K562 (cell line): ENCODE measurements around the gene CISTR. TPM values are rescaled to one million over a fixed set of nuclear protein-coding genes. Genes with fewer than 3 reads are reported as not detected.
A peak's percentile ranks its signal among the peaks of the same experiment; 100 is the strongest.

Source experiments
- CCNT2 ChIP-seq: IDR thresholded peaks from 2 replicates; pipeline ENCODE4 v1.6.1; 2011; ENCODE audit warnings: borderline replicate concordance, low read depth, mild to moderate bottlenecking, moderate library complexity, mixed read lengths, low read length; ENCODE audit not compliant: insufficient read length; ENCODE audit errors: extremely low read depth
- CREM ChIP-seq: IDR thresholded peaks from 2 replicates; pipeline ENCODE4 v1.6.1; 2014; ENCODE audit warnings: antibody characterized with exemption, low read depth
- KAT7 ChIP-seq: sonication (generic); formaldehyde crosslinking; IDR thresholded peaks from 2 replicates; pipeline ENCODE4 v1.8.0; 2022; ENCODE audit warnings: missing genetic modification reagents, mild to moderate bottlenecking, borderline replicate concordance
- NR1H2 ChIP-seq: sonication (generic); formaldehyde crosslinking; IDR thresholded peaks from 2 replicates; pipeline ENCODE4 v1.4.0; 2020; ENCODE audit warnings: mild to moderate bottlenecking, missing genetic modification reagents
- PHF8 ChIP-seq: fragments of 200-600 bp; sonication (generic); IDR thresholded peaks from 2 replicates; pipeline ENCODE4 v1.6.1; 2012; ENCODE audit warnings: mixed run types, mild to moderate bottlenecking, inconsistent platforms, low read length, moderate library complexity, borderline replicate concordance
- PYGO2 ChIP-seq: fragments of 450-650 bp; IDR thresholded peaks from 2 replicates; pipeline ENCODE4 v1.6.1; 2016; ENCODE audit warnings: mild to moderate bottlenecking, missing genetic modification characterization, moderate library complexity, missing compliant biosample characterization
- SETDB1 ChIP-seq: IDR thresholded peaks from one replicate; pipeline ENCODE4 v1.6.1; 2012; ENCODE audit warnings: low read length, control low read depth, inconsistent platforms
- SIN3A ChIP-seq, 2 experiments: fragments of 150-350 bp in 1 of 2; IDR thresholded peaks; 2 replicates each; pipeline ENCODE4 v1.6.1; 2011 to 2016; ENCODE audit warnings: borderline replicate concordance in 2 of 2, low read depth in 2 of 2, low read length in 2 of 2, mild to moderate bottlenecking in 2 of 2, moderate library complexity in 2 of 2; ENCODE audit not compliant: control insufficient read depth in 1 of 2
- ZFPM2 ChIP-seq: fragments of 250-450 bp; sonication (Bioruptor Pico); IDR thresholded peaks from 2 replicates; pipeline ENCODE4 v1.5.1; 2022; ENCODE audit warnings: mild to moderate bottlenecking
- ZNF12 ChIP-seq: sonication (generic); formaldehyde crosslinking; IDR thresholded peaks from 2 replicates; pipeline ENCODE4 v1.4.0; 2020; ENCODE audit warnings: mild to moderate bottlenecking, missing genetic modification reagents
- ZNF584 ChIP-seq: fragments of 200-800 bp; sonication (Bioruptor generic); IDR thresholded peaks from 2 replicates; pipeline ENCODE4 v1.6.1; 2016; ENCODE audit warnings: low read depth, mild to moderate bottlenecking, missing genetic modification characterization, missing compliant biosample characterization
- ZNF830 ChIP-seq: fragments of 250-450 bp; sonication (Bioruptor Pico); IDR thresholded peaks from 2 replicates; pipeline ENCODE4 v1.5.0; 2021; ENCODE audit warnings: mild to moderate bottlenecking
- polyA plus RNA-seq, 8 experiments: library from polyadenylated mRNA; depleted of rRNA in 4 of 8; stranded (reverse) in 5 of 8; unstranded in 3 of 8; fragments of >200 nt; fragmentation: Nextera tagmentation in 2 of 8; fragmentation: Illumina TruSeq in 1 of 8; extraction: Ambion mirVana in 2 of 8; extraction: Trizol in 1 of 8; gene quantifications; 2 replicates each; pipeline versions ENCODE4 v1.2.1 to v1.2.3, GENCODE V29; 2011 to 2014; ENCODE audit warnings: inconsistent platforms in 1 of 8, missing spikeins in 1 of 8
- total RNA-seq, 7 experiments: library from RNA; depleted of rRNA in 6 of 7; stranded (reverse); fragments of >200 nt in 6 of 7; fragmentation: Illumina TruSeq in 2 of 7; extraction: Trizol in 2 of 7; gene quantifications; 2 replicates each; pipeline versions ENCODE4 v1.2.1 to v1.2.3, GENCODE V29; 2011 to 2021; ENCODE audit warnings: low replicate concordance in 1 of 7
- TF ChIP-seq, protein P1 (sequence below): fragments of 250-450 bp; sonication (Bioruptor Pico); IDR thresholded peaks from 2 replicates; pipeline ENCODE4 v1.8.0; 2022; ENCODE audit warnings: moderate library complexity, mild to moderate bottlenecking, inconsistent platforms
- TF ChIP-seq, protein P2 (sequence below): sonication (generic); IDR thresholded peaks from 2 replicates; pipeline ENCODE4 v1.6.1; 2016
- TF ChIP-seq, protein P3 (sequence below), 2 experiments: IDR thresholded peaks in 1 of 2; conservative IDR thresholded peaks in 1 of 2; 2 replicates each; pipeline ENCODE4 v1.6.1; 2016; ENCODE audit warnings: low read depth in 2 of 2, mild to moderate bottlenecking in 1 of 2, missing compliant biosample characterization in 1 of 2, missing genetic modification characterization in 1 of 2, moderate library complexity in 1 of 2
- TF ChIP-seq, protein P4 (sequence below): fragments of 250-450 bp; sonication (Bioruptor Pico); IDR thresholded peaks from 2 replicates; pipeline ENCODE4 v1.8.0; 2021; ENCODE audit warnings: mild to moderate bottlenecking, moderate library complexity

CISTR gene
- total and polyA plus RNA-seq, 9 of the 15 experiments (the other 6 are each of a cell fraction or from before 2014, with no cell fraction given): not detected

DNA sequence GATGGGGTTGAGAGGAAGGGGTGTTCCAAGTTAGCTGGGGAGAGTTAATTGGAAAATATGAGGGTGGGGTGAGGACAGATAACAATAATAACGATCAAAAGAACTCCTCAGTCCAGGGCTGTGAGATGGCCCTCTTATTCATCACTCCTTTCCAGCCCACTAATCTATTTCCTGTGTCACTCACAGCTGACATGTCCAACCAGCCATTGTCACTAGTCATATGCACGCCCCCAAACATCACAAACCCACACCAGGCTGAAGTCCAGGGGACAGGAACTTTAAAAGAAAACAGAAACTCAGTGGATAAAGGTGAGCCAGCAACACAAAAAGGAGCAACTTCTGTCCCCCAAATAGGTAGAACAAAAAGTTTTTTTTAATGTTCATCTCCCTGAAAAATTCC, 25.4 kb downstream of the CISTR start (continued):
- no peak for TF ChIP-seq NR1H2
- TF ChIP-seq, protein P1, sequence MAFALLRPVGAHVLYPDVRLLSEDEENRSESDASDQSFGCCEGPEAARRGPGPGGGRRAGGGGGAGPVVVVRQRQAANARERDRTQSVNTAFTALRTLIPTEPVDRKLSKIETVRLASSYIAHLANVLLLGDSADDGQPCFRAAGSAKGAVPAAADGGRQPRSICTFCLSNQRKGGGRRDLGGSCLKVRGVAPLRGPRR (CRISPR knock-in tag): no peak
- TF ChIP-seq, protein P2, sequence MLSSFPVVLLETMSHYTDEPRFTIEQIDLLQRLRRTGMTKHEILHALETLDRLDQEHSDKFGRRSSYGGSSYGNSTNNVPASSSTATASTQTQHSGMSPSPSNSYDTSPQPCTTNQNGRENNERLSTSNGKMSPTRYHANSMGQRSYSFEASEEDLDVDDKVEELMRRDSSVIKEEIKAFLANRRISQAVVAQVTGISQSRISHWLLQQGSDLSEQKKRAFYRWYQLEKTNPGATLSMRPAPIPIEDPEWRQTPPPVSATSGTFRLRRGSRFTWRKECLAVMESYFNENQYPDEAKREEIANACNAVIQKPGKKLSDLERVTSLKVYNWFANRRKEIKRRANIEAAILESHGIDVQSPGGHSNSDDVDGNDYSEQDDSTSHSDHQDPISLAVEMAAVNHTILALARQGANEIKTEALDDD: peak; percentile 50; the same call in 1 of the 2 replicates
- TF ChIP-seq PYGO2 (tag): no peak
- no peak for TF ChIP-seq PHF8
- no peak for TF ChIP-seq ZNF584
- no peak for TF ChIP-seq KAT7 (CRISPR knock-in tag)
- 0 out of 2 replicates have a peak, but pooled peaks have one; percentile 20 for TF ChIP-seq CREM
- TF ChIP-seq ZNF12 (CRISPR knock-in tag): no peak
- TF ChIP-seq, protein P3, sequence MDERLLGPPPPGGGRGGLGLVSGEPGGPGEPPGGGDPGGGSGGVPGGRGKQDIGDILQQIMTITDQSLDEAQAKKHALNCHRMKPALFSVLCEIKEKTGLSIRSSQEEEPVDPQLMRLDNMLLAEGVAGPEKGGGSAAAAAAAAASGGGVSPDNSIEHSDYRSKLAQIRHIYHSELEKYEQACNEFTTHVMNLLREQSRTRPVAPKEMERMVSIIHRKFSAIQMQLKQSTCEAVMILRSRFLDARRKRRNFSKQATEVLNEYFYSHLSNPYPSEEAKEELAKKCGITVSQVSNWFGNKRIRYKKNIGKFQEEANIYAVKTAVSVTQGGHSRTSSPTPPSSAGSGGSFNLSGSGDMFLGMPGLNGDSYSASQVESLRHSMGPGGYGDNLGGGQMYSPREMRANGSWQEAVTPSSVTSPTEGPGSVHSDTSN (CRISPR knock-in tag; IDR thresholded peaks at IDR 0.05; ENCODE audit: low read depth): peak; percentile 27; the same call in 1 of the 2 replicates
- TF ChIP-seq, protein P3 (tag; conservative IDR thresholded peaks at IDR 0.05; ENCODE audit: low read depth): peak; percentile 77
- no peak for TF ChIP-seq SETDB1
- no peak for TF ChIP-seq ZNF830 (CRISPR knock-in tag)
- TF ChIP-seq ZFPM2 (CRISPR knock-in tag): no peak
- TF ChIP-seq SIN3A (IDR thresholded peaks at IDR 0.05; ENCODE audit: borderline replicate concordance in 2 of 2, control insufficient read depth in 1 of 2, low read depth in 2 of 2, low read length in 2 of 2): no peak; a peak in 1 of 4 replicates
- no peak for TF ChIP-seq CCNT2
- TF ChIP-seq, protein P4, sequence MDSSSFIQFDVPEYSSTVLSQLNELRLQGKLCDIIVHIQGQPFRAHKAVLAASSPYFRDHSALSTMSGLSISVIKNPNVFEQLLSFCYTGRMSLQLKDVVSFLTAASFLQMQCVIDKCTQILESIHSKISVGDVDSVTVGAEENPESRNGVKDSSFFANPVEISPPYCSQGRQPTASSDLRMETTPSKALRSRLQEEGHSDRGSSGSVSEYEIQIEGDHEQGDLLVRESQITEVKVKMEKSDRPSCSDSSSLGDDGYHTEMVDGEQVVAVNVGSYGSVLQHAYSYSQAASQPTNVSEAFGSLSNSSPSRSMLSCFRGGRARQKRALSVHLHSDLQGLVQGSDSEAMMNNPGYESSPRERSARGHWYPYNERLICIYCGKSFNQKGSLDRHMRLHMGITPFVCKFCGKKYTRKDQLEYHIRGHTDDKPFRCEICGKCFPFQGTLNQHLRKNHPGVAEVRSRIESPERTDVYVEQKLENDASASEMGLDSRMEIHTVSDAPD (CRISPR knock-in tag): no peak
